LoVo (cell line): Measurements from ENCODE around the gene GDPD4.

ENCODE experiments used
- DNase-seq: peaks from one replicate; pipeline ENCODE4 v3.0.0-alpha.2; 2016; ENCODE audit warnings: low spot score

GDPD4 gene

GRCh38 chr11:77236901-77237300, 64.6 kb downstream of the GDPD4 start:
- DNase-seq = no peak

- DNase-seq = no peak
Measured at GRCh38 chr11:77233011-77233410, 68.5 kb downstream of the GDPD4 start.

GRCh38 chr11:77232242-77232641, 69.2 kb downstream of the GDPD4 start:
- no peak for DNase-seq

GRCh38 chr11:77231800-77232199, 69.7 kb downstream of the GDPD4 start:
- DNase-seq = no peak

- DNase-seq = no peak
Measured at GRCh38 chr11:77230878-77231605, 70.4 kb downstream of the GDPD4 start.

- no peak for DNase-seq
Measured at GRCh38 chr11:77223797-77224196, 77.7 kb downstream of the GDPD4 start.

- no peak for DNase-seq
Measured at GRCh38 chr11:77217156-77217555, 84.3 kb downstream of the GDPD4 start.

GRCh38 chr11:77215106-77215505, 86.4 kb downstream of the GDPD4 start:
- no peak for DNase-seq

- no peak for DNase-seq
Measured at GRCh38 chr11:77214557-77214956, 86.9 kb downstream of the GDPD4 start.

GRCh38 chr11:77213589-77214428, 87.7 kb downstream of the GDPD4 start:
- no peak for DNase-seq

GRCh38 chr11:77213029-77213579, 88.4 kb downstream of the GDPD4 start:
- no peak for DNase-seq

- DNase-seq = no peak
Measured at GRCh38 chr11:77212314-77213007, 89.0 kb downstream of the GDPD4 start.

- DNase-seq = no peak
Measured at GRCh38 chr11:77211594-77212251, 89.8 kb downstream of the GDPD4 start.

- DNase-seq = no peak
Measured at GRCh38 chr11:77211040-77211451, 90.4 kb downstream of the GDPD4 start.

- no peak for DNase-seq
Measured at GRCh38 chr11:77209663-77210062, 91.8 kb downstream of the GDPD4 start.

- DNase-seq = no peak
Measured at GRCh38 chr11:77208535-77208934, 93.0 kb downstream of the GDPD4 start.

- DNase-seq = no peak
Measured at GRCh38 chr11:77207618-77208313, 93.7 kb downstream of the GDPD4 start.

GRCh38 chr11:77207019-77207485, 94.4 kb downstream of the GDPD4 start:
- no peak for DNase-seq

GRCh38 chr11:77206264-77207018, 95.0 kb downstream of the GDPD4 start:
- DNase-seq = no peak

GRCh38 chr11:77205467-77206263, 95.8 kb downstream of the GDPD4 start:
- no peak for DNase-seq
